ENCODE results near the gene TPM2. TPM values are rescaled to one million over a fixed set of nuclear protein-coding genes. Genes with fewer than 3 reads are reported as not detected.
A peak's percentile ranks its signal among the peaks of the same experiment; 100 is the strongest.
"Not testable (repeated sequence)": the region's sequence is repeated elsewhere in the genome, so short reads cannot be mapped to it uniquely, and the experiment has no call there.

TPM2 gene
- total and polyA plus RNA-seq, 7 donors: 49.9 to 8,131 (median 3,590) TPM

- H3K27ac ChIP-seq: peak overlapping the region in 1 of 4 donors; percentile 7
- intact Hi-C loops (cut with DNase I): loop anchor here (5.0 to 10.0 kb wide), 3 partner anchors 98 to 655 kb away; partner anchors contain the start of genes GBA2 and RGP1
- peaks cover 0 to 13% (median 11%) of the 10 kb centered on the region in 4 donors for H3K4me1 ChIP-seq
- WGBS, 2 donors: 65 to 85% methylated on average over 26 of the region's 26 CpGs
- TF ChIP-seq, protein P1, sequence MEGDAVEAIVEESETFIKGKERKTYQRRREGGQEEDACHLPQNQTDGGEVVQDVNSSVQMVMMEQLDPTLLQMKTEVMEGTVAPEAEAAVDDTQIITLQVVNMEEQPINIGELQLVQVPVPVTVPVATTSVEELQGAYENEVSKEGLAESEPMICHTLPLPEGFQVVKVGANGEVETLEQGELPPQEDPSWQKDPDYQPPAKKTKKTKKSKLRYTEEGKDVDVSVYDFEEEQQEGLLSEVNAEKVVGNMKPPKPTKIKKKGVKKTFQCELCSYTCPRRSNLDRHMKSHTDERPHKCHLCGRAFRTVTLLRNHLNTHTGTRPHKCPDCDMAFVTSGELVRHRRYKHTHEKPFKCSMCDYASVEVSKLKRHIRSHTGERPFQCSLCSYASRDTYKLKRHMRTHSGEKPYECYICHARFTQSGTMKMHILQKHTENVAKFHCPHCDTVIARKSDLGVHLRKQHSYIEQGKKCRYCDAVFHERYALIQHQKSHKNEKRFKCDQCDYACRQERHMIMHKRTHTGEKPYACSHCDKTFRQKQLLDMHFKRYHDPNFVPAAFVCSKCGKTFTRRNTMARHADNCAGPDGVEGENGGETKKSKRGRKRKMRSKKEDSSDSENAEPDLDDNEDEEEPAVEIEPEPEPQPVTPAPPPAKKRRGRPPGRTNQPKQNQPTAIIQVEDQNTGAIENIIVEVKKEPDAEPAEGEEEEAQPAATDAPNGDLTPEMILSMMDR (IDR thresholded peaks at IDR 0.05): no peak
- no peak for TF ChIP-seq POLR2A (IDR thresholded peaks at IDR 0.05)
- no peak for TF ChIP-seq EP300 (IDR thresholded peaks at IDR 0.05)
- no peak for TF ChIP-seq POLR2AphosphoS5 (IDR thresholded peaks at IDR 0.05)
- H3K9me3 ChIP-seq: no peaks in the 10 kb centered on the region
- no peak overlapping the region for H3K4me3 ChIP-seq
- no peaks in the 10 kb centered on the region for H3K36me3 ChIP-seq
- DNase-seq: no peak
- H3K27me3 ChIP-seq: no peaks in the 10 kb centered on the region
Observed at GRCh38 chr9:35649431-35650340, 40.0 kb downstream of the TPM2 start.

- Histone ChIP-seq H3K36me3 (no peaks in the 10 kb centered on the region), H3K9me3 (no peaks in the 10 kb centered on the region), H3K4me3 (peak overlapping the region; percentile 38 to 63 (median 56)), H3K27ac (peak overlapping the region; percentile 77 to 90 (median 87)), H3K27me3 (no peaks in the 10 kb centered on the region), H3K4me1 (peaks cover 0 to 13% (median 11%) of the 10 kb centered on the region in 4 donors)
- peak; percentile 96 for DNase-seq
- intact Hi-C loops (cut with DNase I): loop anchor here (2.0 to 10.0 kb wide), 4 partner anchors 42 to 238 kb away; partner anchors contain the start of genes GBA2, RGP1 and TESK1
- peak; percentile 94 to 98 (median 96) for TF ChIP-seq POLR2AphosphoS5 (IDR thresholded peaks at IDR 0.05)
- TF ChIP-seq, protein P1 (IDR thresholded peaks at IDR 0.05): peak; percentile 93 to 98 (median 95)
- peak in 1 of 4 donors; percentile 10 for TF ChIP-seq EP300 (IDR thresholded peaks at IDR 0.05)
- peak; percentile 86 to 91 for TF ChIP-seq POLR2A (IDR thresholded peaks at IDR 0.05)
- 0% methylated on average over 58 of the region's 58 CpGs for WGBS, 2 donors
Observed at GRCh38 chr9:35646533-35647265, 43.0 kb downstream of the TPM2 start.

DNA sequence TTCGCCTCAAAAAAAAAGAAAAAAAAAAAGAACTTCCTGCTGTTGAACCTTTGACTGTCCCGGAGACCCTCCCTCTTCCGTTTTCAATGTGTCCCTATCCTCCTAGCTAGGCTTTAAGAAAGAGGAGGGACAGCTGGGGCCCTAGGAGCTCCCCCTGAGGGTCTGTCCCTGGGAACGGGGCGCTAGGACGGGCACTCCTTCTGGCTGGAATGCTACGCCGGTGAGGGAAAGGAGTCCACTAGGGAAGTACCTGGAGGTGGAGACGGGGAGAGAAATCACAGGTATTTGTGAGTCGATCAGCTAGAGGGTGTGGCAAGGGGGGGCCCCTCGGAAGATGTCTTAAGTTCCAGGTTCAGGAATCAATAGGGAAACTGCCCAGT is 43.6 kb downstream of the TPM2 start:
- H3K4me1 ChIP-seq: peaks cover 0 to 13% (median 11%) of the 10 kb centered on the region in 4 donors
- intact Hi-C loops (cut with DNase I): loop anchor here (2.0 to 10.0 kb wide), 4 partner anchors 41 to 239 kb away; partner anchors contain the start of genes GBA2, RGP1 and TESK1
- H3K27me3 ChIP-seq: no peaks in the 10 kb centered on the region
- H3K36me3 ChIP-seq: no peaks in the 10 kb centered on the region
- TF ChIP-seq, protein P1 (IDR thresholded peaks at IDR 0.05): peak in 1 of 4 experiments; percentile 26
- TF ChIP-seq POLR2A (IDR thresholded peaks at IDR 0.05): no peak
- DNase-seq: no peak
- WGBS, 2 donors: 0 to 1% methylated on average over 11 of the region's 11 CpGs
- peak overlapping the region; percentile 77 to 90 (median 87) for H3K27ac ChIP-seq
- H3K4me3 ChIP-seq: peak overlapping the region; percentile 38 to 63 (median 56)
- no peaks in the 10 kb centered on the region for H3K9me3 ChIP-seq

GRCh38 chr9:35645736-35646135 is 44.0 kb downstream of the TPM2 start:
- intact Hi-C loops (cut with DNase I): loop anchor here (2.0 to 10.0 kb wide), 4 partner anchors 41 to 239 kb away; partner anchors contain the start of genes GBA2, RGP1 and TESK1
- not testable (repeated sequence) for H3K9me3 ChIP-seq, H3K36me3 ChIP-seq, DNase-seq, H3K27me3 ChIP-seq
- peak overlapping the region; percentile 38 to 63 (median 56) for H3K4me3 ChIP-seq
- WGBS, 2 donors: 21 to 33% methylated on average over 10 of the region's 10 CpGs
- H3K4me1 ChIP-seq: peaks cover 0 to 13% (median 11%) of the 10 kb centered on the region in 4 donors
- peak overlapping the region; percentile 77 to 90 (median 87) for H3K27ac ChIP-seq

Data from sigmoid colon (tissue), 7 donors.